Endometrium (tissue), 2 donors: Measurements from ENCODE around the gene FHAD1.

ENCODE experiments used
- FAIRE-seq: peaks from 2 replicates; lab custom pipeline; 2012; peaks lifted over from hg19 to GRCh38; lab: Jason Lieb, UNC
- donor health status: control.
- donor health status: control.

Gene FHAD1

GRCh38 chr1:15345705-15346345 is 98.8 kb downstream of the FHAD1 start:
- no peak for FAIRE-seq

GRCh38 chr1:15346346-15347030 is 99.5 kb downstream of the FHAD1 start:
- no peak for FAIRE-seq

GRCh38 chr1:15347182-15347581 is 100.2 kb downstream of the FHAD1 start:
- no peak for FAIRE-seq

- no peak for FAIRE-seq
These were observed 101.6 kb downstream of the FHAD1 start for GRCh38 chr1:15348648-15349047.

- FAIRE-seq: no peak
These were observed 102.1 kb downstream of the FHAD1 start for GRCh38 chr1:15349133-15349532.

GRCh38 chr1:15350151-15350550 is 103.1 kb downstream of the FHAD1 start:
- no peak for FAIRE-seq

- no peak for FAIRE-seq
These were observed 103.7 kb downstream of the FHAD1 start for GRCh38 chr1:15350551-15351200.

GRCh38 chr1:15351310-15351709 is 104.3 kb downstream of the FHAD1 start:
- no peak for FAIRE-seq

GRCh38 chr1:15352128-15352957 is 105.3 kb downstream of the FHAD1 start:
- no peak for FAIRE-seq

GRCh38 chr1:15353839-15354579 is 107.0 kb downstream of the FHAD1 start:
- no peak for FAIRE-seq

GRCh38 chr1:15354580-15354965 is 107.5 kb downstream of the FHAD1 start:
- no peak for FAIRE-seq

- no peak for FAIRE-seq
These were observed 109.1 kb downstream of the FHAD1 start for GRCh38 chr1:15355968-15356625.

GRCh38 chr1:15357612-15358207 is 110.7 kb downstream of the FHAD1 start:
- no peak for FAIRE-seq

GRCh38 chr1:15358565-15359133 is 111.6 kb downstream of the FHAD1 start:
- no peak for FAIRE-seq

- no peak for FAIRE-seq
These were observed 113.7 kb downstream of the FHAD1 start for GRCh38 chr1:15360700-15361099.

- FAIRE-seq: no peak
These were observed 115.2 kb downstream of the FHAD1 start for GRCh38 chr1:15362096-15362736.

- FAIRE-seq: no peak
These were observed 115.7 kb downstream of the FHAD1 start for GRCh38 chr1:15362737-15363128.

- FAIRE-seq: no peak
These were observed 117.7 kb downstream of the FHAD1 start for GRCh38 chr1:15364740-15365139.

GRCh38 chr1:15368888-15369287 is 121.9 kb downstream of the FHAD1 start:
- FAIRE-seq: no peak

- no peak for FAIRE-seq
These were observed 123.2 kb downstream of the FHAD1 start for GRCh38 chr1:15370268-15370667.
